ENCODE measurements around the gene CPLANE1.
"Not testable (repeated sequence)": the region's sequence is repeated elsewhere in the genome, so short reads cannot be mapped to it uniquely, and the experiment has no call there.

Gene CPLANE1

GRCh38 chr5:37208883-37209797 lies 40.0 kb downstream of the CPLANE1 start:
- no peak for DNase-seq (ENCODE audit: low read depth in 2 of 2)

GRCh38 chr5:37207802-37208201 lies 41.4 kb downstream of the CPLANE1 start:
- no peak for DNase-seq (ENCODE audit: low read depth in 2 of 2)

- DNase-seq (ENCODE audit: low read depth in 2 of 2): no peak
These were observed 42.4 kb downstream of the CPLANE1 start for GRCh38 chr5:37206736-37207135.

- no peak for DNase-seq (ENCODE audit: low read depth in 2 of 2)
These were observed 50.3 kb downstream of the CPLANE1 start for GRCh38 chr5:37198842-37199241.

GRCh38 chr5:37198061-37198460 lies 51.1 kb downstream of the CPLANE1 start:
- DNase-seq (ENCODE audit: low read depth in 2 of 2): no peak

- DNase-seq (ENCODE audit: low read depth in 2 of 2): no peak
These were observed 51.7 kb downstream of the CPLANE1 start for GRCh38 chr5:37197340-37198050.

GRCh38 chr5:37190592-37190991 lies 58.6 kb downstream of the CPLANE1 start:
- no peak for DNase-seq (ENCODE audit: low read depth in 2 of 2)

- DNase-seq (ENCODE audit: low read depth in 2 of 2): no peak
These were observed 59.8 kb downstream of the CPLANE1 start for GRCh38 chr5:37189355-37189754.

- DNase-seq (ENCODE audit: low read depth in 2 of 2): no peak
These were observed 61.7 kb downstream of the CPLANE1 start for GRCh38 chr5:37187465-37187977.

GRCh38 chr5:37184748-37185364 lies 64.3 kb downstream of the CPLANE1 start:
- DNase-seq (ENCODE audit: low read depth in 2 of 2): no peak

- DNase-seq (ENCODE audit: low read depth in 2 of 2): no peak
These were observed 66.5 kb downstream of the CPLANE1 start for GRCh38 chr5:37182667-37183066.

- no peak for DNase-seq (ENCODE audit: low read depth in 2 of 2)
These were observed 74.2 kb downstream of the CPLANE1 start for GRCh38 chr5:37174928-37175327.

- DNase-seq (ENCODE audit: low read depth in 2 of 2): no peak
These were observed 76.2 kb downstream of the CPLANE1 start for GRCh38 chr5:37172957-37173356.

GRCh38 chr5:37170856-37171255 lies 78.3 kb downstream of the CPLANE1 start:
- no peak for DNase-seq (ENCODE audit: low read depth in 2 of 2)

GRCh38 chr5:37166197-37166596 lies 83.0 kb downstream of the CPLANE1 start:
- no peak for DNase-seq (ENCODE audit: low read depth in 2 of 2)

GRCh38 chr5:37165761-37166160 lies 83.4 kb downstream of the CPLANE1 start:
- DNase-seq (ENCODE audit: low read depth in 2 of 2): no peak

- DNase-seq (ENCODE audit: low read depth in 2 of 2): no peak
These were observed 95.5 kb downstream of the CPLANE1 start for GRCh38 chr5:37153661-37154060.

- DNase-seq (ENCODE audit: low read depth in 2 of 2): no peak
These were observed 102.3 kb downstream of the CPLANE1 start for GRCh38 chr5:37146896-37147295.

GRCh38 chr5:37136694-37137093 lies 112.5 kb downstream of the CPLANE1 start:
- DNase-seq (ENCODE audit: low read depth in 2 of 2): no peak

- DNase-seq (ENCODE audit: low read depth in 2 of 2): not testable (repeated sequence)
These were observed 113.9 kb downstream of the CPLANE1 start for GRCh38 chr5:37135312-37135711.

GRCh38 chr5:37133939-37134338 lies 115.2 kb downstream of the CPLANE1 start:
- no peak for DNase-seq (ENCODE audit: low read depth in 2 of 2)

GRCh38 chr5:37132646-37133045 lies 116.5 kb downstream of the CPLANE1 start:
- no peak for DNase-seq (ENCODE audit: low read depth in 2 of 2)

All from stimulated activated CD8-positive, alpha-beta memory T cell treated with anti-CD3 and anti-CD28 coated beads, Interleukin-7, amount 100 ng/mL, for 1 hour (primary cell).